Effector memory CD8-positive, alpha-beta T cell (primary cell): ENCODE data around the gene GRK5.

ENCODE experiments used
- ATAC-seq: fragments of 150-1000 bp; cut with Tn5 transposase; replicated peaks from 2 replicates; pipeline ENCODE4 v1.10.0; 2021; ENCODE audit warnings: mild to moderate bottlenecking, moderate library complexity
- DNase-seq, 3 experiments: peaks; one replicate each; pipeline ENCODE4 v3.0.0; 2021
- H3K27ac Mint-ChIP-seq, 2 donors: one replicate each; pipeline ENCODE4 v1.8.0; 2022; ENCODE audit warnings: mild to moderate bottlenecking in 2 of 2, mixed read lengths in 2 of 2, moderate library complexity in 2 of 2
- H3K27me3 Mint-ChIP-seq, 2 donors: one replicate each; pipeline ENCODE4 v1.8.0; 2022; ENCODE audit warnings: mixed read lengths in 2 of 2
- H3K36me3 Mint-ChIP-seq: one replicate; pipeline ENCODE4 v1.8.0; 2022; ENCODE audit warnings: mild to moderate bottlenecking, moderate library complexity, mixed read lengths; ENCODE audit not compliant: insufficient read depth
- H3K4me1 Mint-ChIP-seq, 2 donors: one replicate each; pipeline ENCODE4 v1.8.0; 2022; ENCODE audit warnings: low read depth in 2 of 2, mixed read lengths in 2 of 2
- H3K4me3 Mint-ChIP-seq, 2 donors: one replicate each; pipeline ENCODE4 v1.8.0; 2022; ENCODE audit warnings: mild to moderate bottlenecking in 2 of 2, mixed read lengths in 2 of 2, moderate library complexity in 2 of 2
- H3K9me3 Mint-ChIP-seq, 2 donors: one replicate each; pipeline ENCODE4 v1.8.0; 2022; ENCODE audit warnings: mixed read lengths in 2 of 2

The GRK5 gene

DNA sequence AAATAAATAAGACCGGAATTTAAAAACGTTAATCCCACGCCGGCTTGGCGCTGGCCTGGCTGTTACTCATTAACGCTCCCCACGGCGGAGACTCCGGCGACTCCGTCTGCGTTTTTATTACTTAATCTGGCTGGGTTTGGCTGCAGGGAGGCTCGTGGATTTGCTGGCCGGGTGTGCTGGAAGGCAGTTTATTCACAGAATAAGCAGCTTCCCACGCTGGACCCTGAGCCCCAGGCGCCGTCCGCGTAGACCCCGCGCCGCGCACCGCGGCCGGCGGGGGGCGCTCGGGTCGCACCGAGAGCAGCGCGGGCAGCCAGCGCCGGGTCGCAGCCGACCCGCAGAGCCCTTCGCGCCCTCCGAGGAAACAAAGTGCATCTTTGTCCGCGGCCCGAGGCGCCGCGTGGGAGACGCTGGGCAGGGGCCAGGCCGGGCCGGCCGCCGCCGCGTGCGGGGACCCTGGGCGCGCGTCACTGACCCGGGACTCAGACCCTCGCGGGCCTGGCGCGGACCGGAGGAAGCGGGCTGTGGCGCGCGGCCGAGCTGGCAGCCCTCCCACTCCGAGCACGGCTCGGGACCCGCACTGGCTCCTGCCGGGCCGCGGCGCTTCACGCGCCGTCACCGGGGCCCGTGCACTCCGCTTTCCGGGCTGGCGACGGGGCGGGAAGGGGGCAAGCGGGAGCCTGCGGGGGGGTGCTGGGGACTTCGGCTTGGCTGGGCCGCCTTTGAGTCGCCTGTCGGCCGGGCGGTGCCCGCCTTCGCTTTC lies 587 bp upstream of the GRK5 start:
- Mint-ChIP-seq H3K4me1 (peaks cover 21 to 27% of the 10 kb centered on the region in 2 donors), H3K4me3 (peak overlapping the region; percentile 87 to 93), H3K36me3 (peaks cover 18% of the 10 kb centered on the region), H3K27me3 (no peaks in the 10 kb centered on the region), H3K9me3 (no peaks in the 10 kb centered on the region), H3K27ac (peak overlapping the region; percentile 84 to 93)
- DNase-seq (peak; percentile 61 to 68 (median 67)), ATAC-seq (peak; percentile 60)

DNA sequence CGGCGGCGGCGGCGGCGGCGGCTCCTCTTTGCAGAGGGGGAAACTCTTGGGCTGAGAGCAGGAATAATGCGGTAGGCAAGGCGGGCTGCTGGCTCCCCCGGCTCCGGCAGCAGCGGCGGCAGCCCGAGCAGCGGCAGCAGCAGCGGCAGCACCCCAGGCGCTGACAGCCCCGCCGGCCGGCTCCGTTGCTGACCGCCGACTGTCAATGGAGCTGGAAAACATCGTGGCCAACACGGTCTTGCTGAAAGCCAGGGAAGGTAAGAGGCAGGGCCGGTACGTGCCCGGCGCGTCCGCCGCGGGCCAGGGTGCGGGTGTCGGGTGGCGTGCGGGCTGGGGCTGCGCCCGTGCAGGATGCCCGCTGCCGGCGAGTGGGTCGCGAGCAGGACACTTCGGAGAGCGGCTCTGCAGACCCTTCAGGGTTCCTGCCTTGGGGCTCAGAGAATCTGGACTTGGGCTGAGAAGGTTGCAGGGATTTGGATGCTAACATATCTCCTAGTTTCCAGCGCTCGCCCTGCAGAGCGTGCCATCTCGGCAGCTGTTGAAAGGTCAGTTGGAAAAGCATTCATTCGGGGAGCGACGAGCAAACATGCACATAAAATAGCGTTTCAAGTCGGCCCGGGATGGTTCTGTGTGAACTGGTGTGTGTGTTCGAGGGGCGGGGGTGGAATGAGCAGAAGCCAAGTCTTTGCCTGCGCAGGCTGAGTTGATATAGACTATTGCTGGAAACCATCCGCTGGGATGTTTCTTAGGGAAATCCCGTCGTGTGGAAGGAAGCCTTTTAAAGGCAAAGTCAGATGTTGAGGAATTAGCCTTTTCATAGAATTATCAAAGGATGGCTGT lies 562 bp downstream of the GRK5 start:
- H3K36me3 Mint-ChIP-seq = peaks cover 18% of the 10 kb centered on the region
- ATAC-seq (peak; percentile 2), DNase-seq (peak in 2 of 3 experiments; percentile 5 to 19)
- peak overlapping the region; percentile 80 to 93 for H3K4me3 Mint-ChIP-seq
- H3K9me3 Mint-ChIP-seq = no peaks in the 10 kb centered on the region
- peak overlapping the region; percentile 79 to 84 for H3K27ac Mint-ChIP-seq
- H3K27me3 Mint-ChIP-seq = no peaks in the 10 kb centered on the region
- H3K4me1 Mint-ChIP-seq = peaks cover 21 to 30% of the 10 kb centered on the region in 2 donors

DNA sequence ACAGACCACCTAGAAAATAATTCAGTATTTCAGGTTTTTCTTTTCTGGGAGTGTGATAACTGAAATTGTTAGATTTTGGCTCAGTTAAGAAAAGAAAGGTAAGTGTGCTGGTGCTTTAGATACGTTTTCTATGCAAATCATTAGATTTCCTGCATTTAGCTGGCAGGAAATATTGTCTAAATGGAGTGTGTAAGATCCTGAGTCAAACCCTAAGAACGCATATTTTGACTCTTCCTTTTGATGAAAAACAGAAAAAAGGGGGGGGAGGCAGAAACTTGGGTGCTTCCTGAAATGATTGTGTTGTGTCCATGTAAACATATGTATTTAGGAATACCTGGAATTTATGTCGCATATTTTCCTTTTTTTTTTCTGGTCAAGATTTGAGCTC lies 1.2 kb downstream of the GRK5 start:
- no peak for ATAC-seq
- Mint-ChIP-seq H3K4me3 (peak overlapping the region; percentile 80 to 93), H3K27me3 (no peaks in the 10 kb centered on the region), H3K9me3 (no peaks in the 10 kb centered on the region), H3K4me1 (peaks cover 21 to 30% of the 10 kb centered on the region in 2 donors), H3K27ac (peak overlapping the region; percentile 79 to 84), H3K36me3 (peaks cover 18% of the 10 kb centered on the region)
- no peak for DNase-seq

DNA sequence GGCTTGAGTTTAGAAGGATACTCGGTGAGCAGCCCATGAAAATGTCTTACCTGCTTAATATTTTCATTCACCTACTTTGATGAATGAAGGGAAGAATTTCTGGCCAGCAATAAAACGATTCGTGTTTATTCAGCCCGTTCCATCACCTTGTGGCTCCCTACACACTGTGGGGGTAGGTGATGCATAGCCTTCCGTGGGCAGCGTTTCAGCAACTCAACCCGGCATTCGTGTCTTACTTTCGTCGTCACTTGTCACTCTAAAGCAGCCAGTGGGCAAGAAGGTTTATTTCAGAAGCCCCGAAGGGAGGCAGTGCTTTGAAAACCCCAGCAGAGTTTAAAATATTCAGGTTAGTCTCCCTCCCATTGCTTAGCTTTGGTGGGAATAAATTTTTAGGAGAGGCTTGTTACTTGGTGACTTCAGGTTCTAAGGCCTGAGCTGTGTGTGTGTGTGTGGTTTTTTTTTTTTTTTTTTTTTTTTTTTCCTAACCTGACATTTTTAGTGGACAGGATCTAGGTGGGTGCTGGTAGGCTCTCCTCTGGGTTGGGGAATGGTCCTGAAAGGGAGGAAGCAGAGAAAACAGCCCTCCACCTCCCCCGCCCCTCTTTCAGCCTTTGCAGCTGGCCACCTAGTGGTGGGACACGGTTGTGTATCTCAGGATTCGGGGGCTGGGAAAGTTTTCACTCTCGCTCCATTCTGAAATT lies 1.8 kb downstream of the GRK5 start:
- Mint-ChIP-seq H3K36me3 (peaks cover 18% of the 10 kb centered on the region), H3K27ac (peak overlapping the region; percentile 79 to 84), H3K4me1 (peaks cover 21 to 30% of the 10 kb centered on the region in 2 donors), H3K4me3 (peak overlapping the region; percentile 80 to 93), H3K9me3 (no peaks in the 10 kb centered on the region), H3K27me3 (no peaks in the 10 kb centered on the region)
- ATAC-seq (peak; percentile 12), DNase-seq (peak; percentile 32 to 38 (median 38))

DNA sequence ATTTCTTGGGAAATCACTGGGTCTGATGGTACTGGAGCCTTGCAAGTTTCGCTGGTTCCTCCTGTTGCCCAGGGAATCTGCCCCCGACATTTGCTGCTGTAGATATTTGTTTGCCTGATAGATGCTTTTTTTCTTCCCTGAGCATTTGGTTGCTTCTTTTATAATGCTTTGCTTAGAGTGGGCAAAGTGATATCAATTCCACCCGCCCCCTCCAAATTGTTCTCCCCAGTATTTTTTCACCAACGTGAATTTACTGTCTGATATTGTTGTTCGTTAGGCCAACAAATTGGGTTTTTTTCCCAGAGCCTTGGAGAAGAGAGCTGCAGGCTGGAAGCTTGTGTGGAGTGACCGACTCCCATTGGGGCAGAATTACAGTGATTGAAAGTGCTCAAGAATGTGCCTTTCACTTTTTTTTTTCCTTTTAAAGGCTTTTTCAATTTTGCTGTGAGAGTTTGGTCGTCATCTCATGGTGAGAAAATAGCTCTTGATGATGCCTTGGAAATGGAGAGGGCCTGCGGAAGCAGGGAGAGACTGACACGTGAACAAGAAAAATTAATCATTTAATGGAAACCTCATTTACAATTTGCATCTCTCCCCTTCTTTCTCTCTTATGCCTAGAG lies 2.5 kb downstream of the GRK5 start:
- DNase-seq = no peak
- ATAC-seq = no peak
- Mint-ChIP-seq H3K4me3 (peak overlapping the region; percentile 80 to 93), H3K4me1 (peaks cover 21 to 32% of the 10 kb centered on the region in 2 donors), H3K9me3 (no peaks in the 10 kb centered on the region), H3K36me3 (peaks cover 18% of the 10 kb centered on the region), H3K27me3 (no peaks in the 10 kb centered on the region), H3K27ac (peak overlapping the region; percentile 79 to 84)

DNA sequence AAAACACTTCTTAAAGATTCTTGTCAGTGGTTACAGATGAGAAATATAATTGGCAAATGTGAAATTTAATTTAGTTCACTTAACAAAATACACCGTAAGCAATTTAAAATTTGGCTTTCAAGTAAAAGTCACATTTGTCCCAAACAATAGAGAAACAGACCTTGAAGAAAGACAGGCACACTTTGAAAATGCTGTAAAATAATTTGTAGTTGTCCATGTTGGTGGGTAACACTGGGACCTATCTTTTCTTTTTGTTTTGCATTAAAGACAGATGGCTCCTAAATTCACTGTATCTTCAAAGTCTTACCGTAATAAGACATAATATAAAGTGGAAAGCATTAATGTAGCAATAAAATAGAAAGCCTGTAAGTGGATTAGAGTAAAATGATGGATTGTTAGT lies 3.3 kb downstream of the GRK5 start:
- peaks cover 21 to 32% of the 10 kb centered on the region in 2 donors for H3K4me1 Mint-ChIP-seq
- no peaks in the 10 kb centered on the region for H3K27me3 Mint-ChIP-seq
- ATAC-seq (no peak), DNase-seq (no peak)
- peaks cover 23% of the 10 kb centered on the region for H3K36me3 Mint-ChIP-seq
- H3K9me3 Mint-ChIP-seq = no peaks in the 10 kb centered on the region
- peak overlapping the region in 1 of 2 donors; percentile 75 for H3K27ac Mint-ChIP-seq
- H3K4me3 Mint-ChIP-seq = no peak overlapping the region

DNA sequence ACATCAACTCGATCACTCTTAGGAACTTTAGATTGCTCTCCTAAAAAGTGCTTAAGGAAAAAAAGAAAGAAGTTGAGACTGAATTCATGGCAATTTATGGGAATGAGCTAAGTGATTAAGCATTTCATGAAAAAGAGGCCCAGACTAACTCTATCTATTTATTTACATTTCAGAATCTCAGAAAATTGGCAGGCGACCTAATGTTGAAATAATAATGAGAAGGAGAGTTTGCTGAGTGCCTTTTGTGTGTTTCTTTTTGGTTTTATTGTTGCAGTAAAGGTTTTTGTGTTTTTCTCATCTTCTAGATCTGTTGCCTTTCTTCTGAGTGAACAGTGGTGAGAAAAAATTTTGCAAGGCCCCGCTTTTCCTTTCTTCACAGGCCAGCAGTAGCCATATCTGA lies 3.8 kb downstream of the GRK5 start:
- DNase-seq = no peak
- Mint-ChIP-seq H3K9me3 (no peaks in the 10 kb centered on the region), H3K27me3 (no peaks in the 10 kb centered on the region), H3K4me3 (peak overlapping the region; percentile 25 to 42), H3K27ac (peak overlapping the region; percentile 74 to 75), H3K4me1 (peaks cover 18 to 30% of the 10 kb centered on the region in 2 donors), H3K36me3 (peaks cover 23% of the 10 kb centered on the region)
- ATAC-seq = no peak

DNA sequence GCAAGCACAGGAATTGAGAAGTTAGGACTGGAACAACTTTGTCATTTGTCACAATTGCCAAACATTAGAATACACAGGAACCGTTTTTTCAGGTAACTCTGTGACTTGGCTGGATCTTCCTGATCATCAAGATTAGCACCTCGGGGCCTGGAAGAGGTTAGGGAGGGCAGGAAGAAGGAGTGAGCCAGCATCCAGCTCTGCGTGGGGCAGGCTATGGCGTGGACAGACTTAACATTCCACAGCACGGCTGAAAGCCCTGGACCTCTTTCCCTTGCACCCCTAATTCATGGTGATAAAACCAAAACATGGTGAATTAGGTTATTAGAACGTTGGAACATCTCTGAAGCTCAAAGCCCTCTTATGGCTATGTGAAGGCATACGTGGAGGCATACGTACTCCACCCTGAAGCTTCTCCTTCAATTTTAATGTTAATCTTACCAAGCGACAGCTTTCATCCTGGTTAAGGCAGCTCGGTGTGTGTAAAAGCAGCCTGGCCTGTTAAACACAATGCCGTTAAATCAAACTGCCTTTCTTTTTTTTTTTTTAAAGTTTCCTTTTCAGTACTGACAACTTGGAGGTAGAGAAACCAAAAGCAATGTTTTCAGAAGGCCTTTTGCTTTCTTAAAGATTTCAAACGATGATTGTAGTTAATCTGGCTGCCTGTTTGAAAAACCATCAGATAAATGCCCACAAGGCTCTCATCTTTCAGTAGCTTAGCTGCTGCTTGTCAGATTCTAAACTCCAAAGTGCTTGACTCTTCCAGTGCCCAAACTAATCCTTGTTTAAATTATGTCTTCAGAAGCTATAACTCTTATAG lies 4.5 kb downstream of the GRK5 start:
- Mint-ChIP-seq H3K36me3 (peaks cover 19% of the 10 kb centered on the region), H3K4me3 (peak overlapping the region; percentile 25 to 42), H3K27me3 (no peaks in the 10 kb centered on the region), H3K27ac (peak overlapping the region; percentile 74 to 75), H3K9me3 (no peaks in the 10 kb centered on the region), H3K4me1 (peaks cover 13 to 27% of the 10 kb centered on the region in 2 donors)
- ATAC-seq = no peak
- DNase-seq = no peak

DNA sequence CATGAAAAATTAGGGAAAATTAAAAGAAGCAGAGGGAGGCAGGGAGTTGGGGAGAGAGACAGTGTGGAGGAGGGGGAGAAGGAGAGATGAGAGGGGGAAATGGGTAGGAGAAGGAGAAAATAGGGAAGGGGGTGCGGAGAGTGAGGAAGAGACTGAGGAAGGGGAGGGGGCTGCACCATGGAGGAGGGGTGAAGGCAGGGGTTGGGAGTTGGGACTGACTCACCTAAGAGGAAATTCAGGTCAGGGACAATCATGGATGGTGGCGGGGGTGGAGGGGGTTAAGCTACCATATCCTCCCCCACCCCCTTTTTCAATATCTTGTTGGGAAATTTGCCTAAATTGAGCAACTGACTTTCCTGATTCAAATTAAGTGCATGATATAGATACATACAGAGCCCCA lies 8.0 kb downstream of the GRK5 start:
- Mint-ChIP-seq H3K27me3 (no peaks in the 10 kb centered on the region), H3K27ac (peak overlapping the region in 1 of 2 donors; percentile 26), H3K4me3 (no peak overlapping the region), H3K9me3 (no peaks in the 10 kb centered on the region), H3K4me1 (peaks cover 0 to 8% of the 10 kb centered on the region in 2 donors), H3K36me3 (peaks cover 16% of the 10 kb centered on the region)
- ATAC-seq = no peak
- DNase-seq = no peak

DNA sequence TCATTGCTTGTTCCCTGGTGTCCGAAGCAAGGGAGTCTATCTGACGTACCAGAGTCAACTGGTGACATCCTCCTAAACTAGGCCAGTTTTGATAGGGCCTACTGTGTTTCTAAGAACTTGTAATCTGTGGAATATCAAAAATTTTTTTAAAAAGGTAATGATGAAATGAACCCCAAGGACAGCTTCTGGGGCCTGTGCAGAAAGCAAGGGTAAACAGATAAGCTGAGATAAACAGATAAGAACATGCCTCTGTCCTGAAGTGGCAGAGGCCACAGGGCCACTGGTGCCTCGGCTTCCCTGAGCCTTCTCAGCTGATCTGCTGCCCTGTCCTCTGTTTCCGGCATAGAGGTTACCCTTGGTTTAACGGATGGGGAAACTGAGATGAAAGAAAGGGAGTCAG lies 8.8 kb downstream of the GRK5 start:
- H3K4me1 Mint-ChIP-seq = peaks cover 0 to 8% of the 10 kb centered on the region in 2 donors
- H3K27ac Mint-ChIP-seq = no peak overlapping the region
- no peak for ATAC-seq

DNA sequence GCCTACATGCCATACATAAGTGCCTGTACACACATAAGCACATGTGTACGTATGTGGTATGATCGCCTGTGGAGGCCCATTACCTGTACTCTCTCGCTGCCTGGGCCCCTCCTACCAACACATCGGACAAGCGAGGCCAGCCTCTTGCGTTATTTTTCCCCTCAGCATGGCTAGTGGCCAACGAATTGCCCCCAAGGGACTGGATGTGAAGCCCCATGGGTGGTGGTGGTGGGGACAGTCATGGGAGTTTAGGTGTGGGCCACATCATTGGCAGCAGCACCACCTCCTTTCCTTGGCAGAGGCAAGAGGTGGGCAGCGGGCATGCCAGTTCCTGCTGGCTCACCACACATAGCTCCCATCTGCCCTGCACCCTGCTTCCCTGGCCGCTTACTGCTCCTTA lies 10.0 kb downstream of the GRK5 start:
- Mint-ChIP-seq H3K27me3 (no peaks in the 10 kb centered on the region), H3K36me3 (peaks cover 13% of the 10 kb centered on the region), H3K27ac (no peak overlapping the region), H3K9me3 (no peaks in the 10 kb centered on the region), H3K4me3 (no peak overlapping the region), H3K4me1 (peaks cover 0 to 5% of the 10 kb centered on the region in 2 donors)
- DNase-seq (no peak), ATAC-seq (no peak)

More for the DNA sequence above, 8.8 kb downstream of the GRK5 start:
- Mint-ChIP-seq H3K4me3 (no peak overlapping the region), H3K27me3 (no peaks in the 10 kb centered on the region), H3K36me3 (peaks cover 18% of the 10 kb centered on the region), H3K9me3 (no peaks in the 10 kb centered on the region)
- no peak for DNase-seq

DNA sequence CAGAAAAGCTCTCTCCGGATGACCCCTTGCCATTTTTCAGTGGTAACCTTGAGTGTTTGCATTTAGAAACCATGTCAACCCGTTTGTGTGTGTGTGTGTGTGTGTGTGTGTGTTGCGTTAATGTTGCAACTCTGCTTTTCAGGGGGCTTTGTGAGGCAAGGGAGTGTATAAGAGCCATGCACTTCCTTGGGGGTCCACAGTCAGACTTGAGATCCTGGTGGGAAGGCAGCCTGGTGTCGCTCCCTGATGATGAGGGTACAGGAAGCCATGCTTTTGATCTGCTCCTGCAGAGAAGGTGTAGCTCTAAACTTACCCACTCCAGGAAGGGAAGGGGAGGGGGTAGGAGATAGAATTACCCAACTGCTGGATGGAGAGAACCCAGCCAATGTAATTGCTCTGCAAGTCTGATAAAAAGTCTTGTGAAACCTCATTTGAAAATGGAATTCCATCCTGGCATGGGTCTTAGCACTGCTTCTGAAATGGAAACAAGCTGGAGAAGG lies 10.7 kb downstream of the GRK5 start:
- ATAC-seq (no peak), DNase-seq (no peak)
- H3K27me3 Mint-ChIP-seq = no peaks in the 10 kb centered on the region
- no peaks in the 10 kb centered on the region for H3K9me3 Mint-ChIP-seq
- H3K4me1 Mint-ChIP-seq = peaks cover 0 to 4% of the 10 kb centered on the region in 2 donors
- no peak overlapping the region for H3K4me3 Mint-ChIP-seq
- no peak overlapping the region for H3K27ac Mint-ChIP-seq
- H3K36me3 Mint-ChIP-seq = peaks cover 13% of the 10 kb centered on the region
